Skeletal muscle tissue (tissue), 4 donors: ENCODE data around the gene SLITRK5. TPM values are rescaled to one million over a fixed set of nuclear protein-coding genes. Genes with fewer than 3 reads are reported as not detected.
A peak's percentile ranks its signal among the peaks of the same experiment; 100 is the strongest.

Experiments used
- H3K27ac ChIP-seq: one replicate; pipeline ENCODE4 v1.7.0; 2013; ENCODE audit warnings: mild to moderate bottlenecking, low read depth, low read length, inconsistent platforms
- H3K27me3 ChIP-seq, 3 donors: one replicate each; pipeline ENCODE4 v1.7.0; 2013; ENCODE audit warnings: low read length in 3 of 3; ENCODE audit not compliant: control insufficient read depth in 3 of 3, insufficient read depth in 3 of 3
- H3K36me3 ChIP-seq, 3 donors: one replicate each; pipeline ENCODE4 v1.7.0; 2013; ENCODE audit warnings: low read length in 3 of 3; ENCODE audit not compliant: control insufficient read depth in 3 of 3, insufficient read depth in 3 of 3
- H3K4me1 ChIP-seq, 3 donors: one replicate each; pipeline ENCODE4 v1.7.0; 2013; ENCODE audit warnings: low read length in 3 of 3, mild to moderate bottlenecking in 3 of 3; ENCODE audit not compliant: control insufficient read depth in 3 of 3, insufficient read depth in 3 of 3
- H3K4me3 ChIP-seq, 3 donors: one replicate each; pipeline ENCODE4 v1.7.0; 2013; ENCODE audit warnings: low read length in 3 of 3
- H3K9ac ChIP-seq, 3 donors: one replicate each; pipeline ENCODE4 v1.7.0; 2013; ENCODE audit warnings: low read length in 3 of 3, mild to moderate bottlenecking in 3 of 3, moderate library complexity in 2 of 3, low read depth in 1 of 3
- H3K9me3 ChIP-seq, 3 donors: one replicate each; pipeline ENCODE4 v1.7.0; 2013; ENCODE audit warnings: low read length in 3 of 3; ENCODE audit not compliant: control insufficient read depth in 3 of 3
- total RNA-seq: library from RNA; depleted of rRNA; stranded (reverse); fragments of >200 nt; gene quantifications from one replicate; pipeline ENCODE4 v1.2.3, GENCODE V29; 2014
- donor health status: Osteomylitis.

Gene SLITRK5
- total RNA-seq, 1 donor from 2014 or later, result 2.6 TPM

DNA sequence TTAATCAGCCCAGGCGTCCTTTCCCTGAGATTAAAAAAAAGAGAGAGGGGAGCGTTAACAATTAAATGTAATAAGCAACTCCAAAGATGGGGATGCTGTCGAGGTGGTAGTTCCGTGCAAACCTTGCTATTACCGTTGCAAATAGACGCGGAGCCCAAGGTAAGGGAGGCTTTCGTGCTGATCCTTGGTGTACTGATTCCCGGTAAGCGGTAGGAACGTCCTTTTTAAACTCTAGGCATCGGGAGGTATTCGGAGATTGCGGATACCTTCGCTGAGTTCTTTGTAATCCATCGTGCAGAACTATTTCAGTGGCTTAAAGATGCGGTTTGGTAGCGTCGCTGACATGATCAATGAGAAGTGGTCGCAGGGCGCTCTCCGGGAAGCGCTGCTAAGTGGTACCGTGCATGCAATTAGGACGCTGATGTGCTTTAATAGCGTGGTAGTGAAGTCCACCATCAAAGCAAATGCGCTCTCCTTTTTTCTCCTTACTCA is 3.1 kb downstream of the SLITRK5 start:
- Histone ChIP-seq H3K27me3 (peaks cover 52 to 58% (median 54%) of the 10 kb centered on the region in 3 donors), H3K9ac (no peak overlapping the region), H3K27ac (no peak overlapping the region), H3K4me1 (peaks cover 12 to 23% (median 17%) of the 10 kb centered on the region in 3 donors), H3K4me3 (no peak overlapping the region), H3K36me3 (no peaks in the 10 kb centered on the region), H3K9me3 (no peaks in the 10 kb centered on the region)

DNA sequence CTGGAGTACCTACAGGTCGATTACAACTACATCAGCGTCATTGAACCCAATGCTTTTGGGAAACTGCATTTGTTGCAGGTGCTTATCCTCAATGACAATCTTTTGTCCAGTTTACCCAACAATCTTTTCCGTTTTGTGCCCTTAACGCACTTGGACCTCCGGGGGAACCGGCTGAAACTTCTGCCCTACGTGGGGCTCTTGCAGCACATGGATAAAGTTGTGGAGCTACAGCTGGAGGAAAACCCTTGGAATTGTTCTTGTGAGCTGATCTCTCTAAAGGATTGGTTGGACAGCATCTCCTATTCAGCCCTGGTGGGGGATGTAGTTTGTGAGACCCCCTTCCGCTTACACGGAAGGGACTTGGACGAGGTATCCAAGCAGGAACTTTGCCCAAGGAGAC is 4.7 kb downstream of the SLITRK5 start:
- H3K4me1 ChIP-seq, result peaks cover 12 to 21% (median 16%) of the 10 kb centered on the region in 3 donors
- no peak overlapping the region for H3K4me3 ChIP-seq
- H3K27ac ChIP-seq, result no peak overlapping the region
- H3K27me3 ChIP-seq, result peaks cover 48 to 56% (median 54%) of the 10 kb centered on the region in 3 donors
- H3K9ac ChIP-seq, result no peak overlapping the region
- H3K36me3 ChIP-seq, result no peaks in the 10 kb centered on the region
- H3K9me3 ChIP-seq, result no peaks in the 10 kb centered on the region

DNA sequence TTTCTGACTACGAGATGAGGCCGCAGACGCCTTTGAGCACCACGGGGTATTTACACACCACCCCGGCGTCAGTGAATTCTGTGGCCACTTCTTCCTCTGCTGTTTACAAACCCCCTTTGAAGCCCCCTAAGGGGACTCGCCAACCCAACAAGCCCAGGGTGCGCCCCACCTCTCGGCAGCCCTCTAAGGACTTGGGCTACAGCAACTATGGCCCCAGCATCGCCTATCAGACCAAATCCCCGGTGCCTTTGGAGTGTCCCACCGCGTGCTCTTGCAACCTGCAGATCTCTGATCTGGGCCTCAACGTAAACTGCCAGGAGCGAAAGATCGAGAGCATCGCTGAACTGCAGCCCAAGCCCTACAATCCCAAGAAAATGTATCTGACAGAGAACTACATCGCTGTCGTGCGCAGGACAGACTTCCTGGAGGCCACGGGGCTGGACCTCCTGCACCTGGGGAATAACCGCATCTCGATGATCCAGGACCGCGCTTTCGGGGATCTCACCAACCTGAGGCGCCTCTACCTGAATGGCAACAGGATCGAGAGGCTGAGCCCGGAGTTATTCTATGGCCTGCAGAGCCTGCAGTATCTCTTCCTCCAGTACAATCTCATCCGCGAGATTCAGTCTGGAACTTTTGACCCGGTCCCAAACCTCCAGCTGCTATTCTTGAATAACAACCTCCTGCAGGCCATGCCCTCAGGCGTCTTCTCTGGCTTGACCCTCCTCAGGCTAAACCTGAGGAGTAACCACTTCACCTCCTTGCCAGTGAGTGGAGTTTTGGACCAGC is 5.3 kb downstream of the SLITRK5 start:
- H3K9ac ChIP-seq, result no peak overlapping the region
- H3K27me3 ChIP-seq, result peaks cover 43 to 54% (median 50%) of the 10 kb centered on the region in 3 donors
- H3K36me3 ChIP-seq, result no peaks in the 10 kb centered on the region
- no peak overlapping the region for H3K4me3 ChIP-seq
- H3K9me3 ChIP-seq, result no peaks in the 10 kb centered on the region
- H3K4me1 ChIP-seq, result peaks cover 9 to 15% (median 14%) of the 10 kb centered on the region in 3 donors
- no peak overlapping the region for H3K27ac ChIP-seq

DNA sequence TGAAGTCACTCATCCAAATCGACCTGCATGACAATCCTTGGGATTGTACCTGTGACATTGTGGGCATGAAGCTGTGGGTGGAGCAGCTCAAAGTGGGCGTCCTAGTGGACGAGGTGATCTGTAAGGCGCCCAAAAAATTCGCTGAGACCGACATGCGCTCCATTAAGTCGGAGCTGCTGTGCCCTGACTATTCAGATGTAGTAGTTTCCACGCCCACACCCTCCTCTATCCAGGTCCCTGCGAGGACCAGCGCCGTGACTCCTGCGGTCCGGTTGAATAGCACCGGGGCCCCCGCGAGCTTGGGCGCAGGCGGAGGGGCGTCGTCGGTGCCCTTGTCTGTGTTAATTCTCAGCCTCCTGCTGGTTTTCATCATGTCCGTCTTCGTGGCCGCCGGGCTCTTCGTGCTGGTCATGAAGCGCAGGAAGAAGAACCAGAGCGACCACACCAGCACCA is 5.9 kb downstream of the SLITRK5 start:
- Histone ChIP-seq H3K27me3 (peaks cover 37 to 48% (median 45%) of the 10 kb centered on the region in 3 donors), H3K9ac (no peak overlapping the region), H3K36me3 (no peaks in the 10 kb centered on the region), H3K4me1 (peaks cover 3 to 10% (median 8%) of the 10 kb centered on the region in 3 donors), H3K9me3 (no peaks in the 10 kb centered on the region), H3K4me3 (no peak overlapping the region), H3K27ac (no peak overlapping the region)

DNA sequence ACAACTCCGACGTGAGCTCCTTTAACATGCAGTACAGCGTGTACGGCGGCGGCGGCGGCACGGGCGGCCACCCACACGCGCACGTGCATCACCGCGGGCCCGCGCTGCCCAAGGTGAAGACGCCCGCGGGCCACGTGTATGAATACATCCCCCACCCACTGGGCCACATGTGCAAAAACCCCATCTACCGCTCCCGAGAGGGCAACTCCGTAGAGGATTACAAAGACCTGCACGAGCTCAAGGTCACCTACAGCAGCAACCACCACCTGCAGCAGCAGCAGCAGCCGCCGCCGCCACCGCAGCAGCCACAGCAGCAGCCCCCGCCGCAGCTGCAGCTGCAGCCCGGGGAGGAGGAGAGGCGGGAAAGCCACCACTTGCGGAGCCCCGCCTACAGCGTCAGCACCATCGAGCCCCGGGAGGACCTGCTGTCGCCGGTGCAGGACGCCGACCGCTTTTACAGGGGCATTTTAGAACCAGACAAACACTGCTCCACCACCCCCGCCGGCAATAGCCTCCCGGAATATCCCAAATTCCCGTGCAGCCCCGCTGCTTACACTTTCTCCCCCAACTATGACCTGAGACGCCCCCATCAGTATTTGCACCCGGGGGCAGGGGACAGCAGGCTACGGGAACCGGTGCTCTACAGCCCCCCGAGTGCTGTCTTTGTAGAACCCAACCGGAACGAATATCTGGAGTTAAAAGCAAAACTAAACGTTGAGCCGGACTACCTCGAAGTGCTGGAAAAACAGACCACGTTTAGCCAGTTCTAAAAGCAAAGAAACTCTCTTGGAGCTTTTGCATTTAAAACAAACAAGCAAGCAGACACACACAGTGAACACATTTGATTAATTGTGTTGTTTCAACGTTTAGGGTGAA is 6.6 kb downstream of the SLITRK5 start:
- peaks cover 33 to 44% (median 41%) of the 10 kb centered on the region in 3 donors for H3K27me3 ChIP-seq
- no peaks in the 10 kb centered on the region for H3K9me3 ChIP-seq
- H3K27ac ChIP-seq, result no peak overlapping the region
- no peak overlapping the region for H3K9ac ChIP-seq
- peak overlapping the region; percentile 29 to 41 (median 40) for H3K4me3 ChIP-seq
- H3K36me3 ChIP-seq, result no peaks in the 10 kb centered on the region
- H3K4me1 ChIP-seq, result peaks cover 0 to 9% (median 8%) of the 10 kb centered on the region in 3 donors

DNA sequence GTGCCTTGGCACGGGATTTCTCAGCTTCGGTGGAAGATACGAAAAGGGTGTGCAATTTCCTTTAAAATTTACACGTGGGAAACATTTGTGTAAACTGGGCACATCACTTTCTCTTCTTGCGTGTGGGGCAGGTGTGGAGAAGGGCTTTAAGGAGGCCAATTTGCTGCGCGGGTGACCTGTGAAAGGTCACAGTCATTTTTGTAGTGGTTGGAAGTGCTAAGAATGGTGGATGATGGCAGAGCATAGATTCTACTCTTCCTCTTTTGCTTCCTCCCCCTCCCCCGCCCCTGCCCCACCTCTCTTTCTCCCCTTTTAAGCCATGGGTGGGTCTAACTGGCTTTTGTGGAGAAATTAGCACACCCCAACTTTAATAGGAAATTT is 7.2 kb downstream of the SLITRK5 start:
- no peaks in the 10 kb centered on the region for H3K9me3 ChIP-seq
- peaks cover 0 to 9% (median 8%) of the 10 kb centered on the region in 3 donors for H3K4me1 ChIP-seq
- peaks cover 33 to 39% (median 35%) of the 10 kb centered on the region in 3 donors for H3K27me3 ChIP-seq
- no peak overlapping the region for H3K9ac ChIP-seq
- H3K4me3 ChIP-seq, result peak overlapping the region in 2 of 3 donors; percentile 29 to 41
- no peaks in the 10 kb centered on the region for H3K36me3 ChIP-seq
- H3K27ac ChIP-seq, result no peak overlapping the region

DNA sequence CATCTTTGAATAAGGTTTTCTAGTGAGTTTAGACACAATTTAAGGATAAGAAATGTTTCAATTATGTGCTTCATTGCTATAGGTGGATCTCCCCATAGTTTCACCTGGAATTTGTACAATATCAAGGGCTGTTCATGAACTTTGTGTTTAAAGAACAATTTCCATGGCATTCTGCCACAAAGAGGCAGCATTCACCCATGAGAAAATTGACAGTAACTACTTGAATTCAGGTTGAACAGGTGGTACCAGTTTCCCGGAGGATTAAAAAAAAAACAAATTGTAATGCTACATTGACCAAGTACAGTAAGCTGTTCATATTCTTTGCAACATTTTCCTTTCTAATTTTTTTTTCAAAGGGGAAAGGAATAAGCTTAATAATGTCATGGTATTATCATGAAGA is 9.1 kb downstream of the SLITRK5 start:
- Histone ChIP-seq H3K4me3 (no peak overlapping the region), H3K4me1 (peaks cover 0 to 5% (median 0%) of the 10 kb centered on the region in 3 donors), H3K27me3 (peaks cover 19 to 24% (median 22%) of the 10 kb centered on the region in 3 donors), H3K9me3 (no peaks in the 10 kb centered on the region), H3K36me3 (no peaks in the 10 kb centered on the region), H3K27ac (no peak overlapping the region), H3K9ac (no peak overlapping the region)

DNA sequence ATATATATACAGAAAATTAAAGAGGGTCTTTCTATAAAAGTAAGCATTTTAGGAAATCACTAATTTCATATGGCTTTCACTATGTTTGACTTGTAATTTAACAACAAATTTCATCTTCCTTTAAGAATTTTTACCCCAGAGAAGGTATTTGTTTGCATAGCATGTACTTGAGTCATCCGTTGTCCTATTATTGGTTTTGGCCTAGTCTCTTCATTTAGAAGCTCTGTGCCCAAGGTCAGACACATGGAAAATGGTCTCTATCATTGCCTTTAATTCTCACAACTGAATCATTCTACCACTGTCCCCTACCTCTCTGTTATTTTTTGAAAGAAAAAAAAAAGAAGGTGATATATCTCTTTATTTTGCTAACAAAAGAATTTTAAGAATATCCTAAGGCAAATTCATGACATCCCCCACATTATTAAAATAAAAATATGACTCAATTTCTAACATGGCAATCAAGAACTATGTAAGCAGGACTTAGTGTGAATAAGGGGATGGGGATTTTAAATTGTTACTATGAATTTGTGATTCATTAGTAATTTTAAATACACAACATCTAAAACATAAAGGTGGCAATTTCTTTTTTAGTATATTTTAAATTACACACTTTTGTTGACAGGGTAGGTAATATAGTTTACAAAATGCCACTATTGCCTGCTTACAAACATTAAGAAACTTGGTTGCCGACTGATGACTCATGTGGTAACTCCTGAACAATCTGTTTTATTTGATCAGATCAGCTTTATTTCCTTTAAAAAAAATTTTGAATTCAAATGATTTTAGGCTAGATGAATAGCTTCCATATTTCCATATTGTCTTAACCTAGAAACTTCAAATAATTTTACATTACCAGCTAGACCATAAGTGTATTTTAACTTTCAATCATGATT is 13.9 kb downstream of the SLITRK5 start:
- no peak overlapping the region for H3K4me3 ChIP-seq
- H3K27me3 ChIP-seq, result no peaks in the 10 kb centered on the region
- no peaks in the 10 kb centered on the region for H3K4me1 ChIP-seq
- no peak overlapping the region for H3K9ac ChIP-seq
- no peaks in the 10 kb centered on the region for H3K36me3 ChIP-seq
- H3K27ac ChIP-seq, result no peak overlapping the region
- no peaks in the 10 kb centered on the region for H3K9me3 ChIP-seq

DNA sequence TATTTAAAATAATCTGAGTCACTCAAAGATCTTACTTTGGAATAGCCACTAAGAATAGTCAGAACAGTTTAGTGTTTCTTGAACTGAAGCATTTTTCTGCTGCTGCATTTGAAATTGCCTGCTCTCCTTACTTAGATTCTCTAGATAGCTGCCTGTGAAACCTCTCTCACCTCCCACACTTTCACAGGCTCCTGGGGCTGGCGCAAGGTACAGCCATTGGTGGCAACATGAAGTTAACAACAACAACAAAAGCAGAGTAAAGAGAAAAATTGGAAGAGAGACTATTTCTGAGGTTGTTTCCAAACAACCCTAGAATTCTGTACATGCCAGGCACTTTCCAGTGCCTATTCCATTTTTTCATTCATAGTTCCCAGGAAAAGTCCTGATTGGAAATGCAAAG is 25.3 kb downstream of the SLITRK5 start:
- Histone ChIP-seq H3K4me1 (no peaks in the 10 kb centered on the region), H3K4me3 (no peak overlapping the region), H3K9me3 (no peaks in the 10 kb centered on the region), H3K9ac (no peak overlapping the region), H3K27me3 (no peaks in the 10 kb centered on the region), H3K27ac (no peak overlapping the region), H3K36me3 (no peaks in the 10 kb centered on the region)
